ENCODE measurements around the gene VENTX. TPM values are rescaled to one million over a fixed set of nuclear protein-coding genes. Genes with fewer than 3 reads are reported as not detected.

VENTX gene
- total RNA-seq, 3 donors from 2014 or later = 0.09 to 1.2 (median 0.36) TPM

GRCh38 chr10:133271521-133272300 lies 34.1 kb downstream of the VENTX start:
- Histone ChIP-seq H3K9me3 (no peaks in the 10 kb centered on the region), H3K36me3 (ENCODE audit: low read depth) (no peaks in the 10 kb centered on the region), H3K4me1 (ENCODE audit: low read depth) (peaks cover 5% of the 10 kb centered on the region), H3K4me3 (no peak overlapping the region)
- no peak for ATAC-seq
- intact Hi-C loops (cut with DNase I, micrococcal nuclease) = no loop called here
- TF ChIP-seq CTCF (IDR thresholded peaks at IDR 0.05) = no peak
- DNase-seq = no peak

DNA sequence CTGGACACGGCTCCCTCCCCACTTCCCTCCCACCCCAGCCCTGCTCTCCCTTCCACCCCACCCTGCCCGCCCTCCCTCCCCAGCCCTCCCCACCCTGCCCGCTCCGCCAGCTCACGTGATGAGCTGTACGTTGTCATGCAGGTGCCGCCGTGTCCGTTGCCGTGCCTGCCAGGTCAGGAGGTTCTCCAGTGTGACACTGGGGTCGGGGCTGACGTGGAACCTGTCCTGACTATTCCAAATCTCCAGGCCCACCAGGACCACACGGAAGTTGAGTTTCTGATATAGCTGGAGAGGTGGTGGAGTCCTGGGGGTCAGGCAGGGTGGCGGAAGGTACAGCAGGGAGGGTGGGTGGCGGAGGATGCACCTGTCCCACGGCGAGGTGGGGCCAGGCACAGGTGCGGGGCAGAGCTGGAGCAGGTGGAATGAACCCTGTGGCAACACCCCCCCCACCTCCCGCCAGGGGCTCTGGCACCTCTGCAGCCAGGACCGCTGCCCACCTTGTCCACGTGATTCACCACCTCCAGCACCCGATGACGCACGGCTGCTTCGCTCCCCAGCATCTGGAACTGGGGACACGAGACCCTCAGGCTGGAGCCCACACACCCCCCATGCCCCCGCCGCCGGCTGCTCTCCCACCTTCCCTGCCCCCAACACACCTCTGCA lies 34.8 kb downstream of the VENTX start:
- DNase-seq = no peak

DNA sequence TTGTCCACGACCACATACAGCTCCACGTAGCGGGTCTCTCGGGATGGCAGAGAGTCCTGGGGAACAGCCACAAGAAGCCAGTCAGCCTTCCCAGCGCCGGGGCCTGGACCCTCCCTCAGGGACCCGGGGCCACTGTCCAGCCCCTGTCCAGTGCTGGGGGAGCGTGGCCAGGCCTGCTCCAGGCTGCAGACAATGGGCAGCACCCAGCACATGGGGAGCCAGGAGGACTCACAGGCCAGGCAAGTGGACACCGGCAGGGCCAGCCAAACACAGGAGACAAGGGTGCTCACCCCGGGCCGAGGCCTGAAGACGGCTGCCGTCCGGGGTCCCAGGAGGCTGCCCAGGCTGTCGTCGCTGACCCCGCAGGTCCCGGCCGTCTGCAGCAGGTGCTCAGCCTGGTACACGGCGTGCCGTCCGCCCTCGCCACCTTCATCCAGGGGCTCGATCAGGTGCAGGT lies 35.3 kb downstream of the VENTX start:
- peaks cover 7% of the 10 kb centered on the region for H3K4me1 ChIP-seq (ENCODE audit: low read depth)
- no peaks in the 10 kb centered on the region for H3K9me3 ChIP-seq
- no peak for TF ChIP-seq CTCF (IDR thresholded peaks at IDR 0.05)
- intact Hi-C loops (cut with DNase I, micrococcal nuclease) = no loop called here
- DNase-seq (no peak), ATAC-seq (no peak)
- no peaks in the 10 kb centered on the region for H3K36me3 ChIP-seq (ENCODE audit: low read depth)
- H3K4me3 ChIP-seq = no peak overlapping the region

More for the DNA sequence above, 34.8 kb downstream of the VENTX start:
- H3K9me3 ChIP-seq = no peaks in the 10 kb centered on the region
- peaks cover 6% of the 10 kb centered on the region for H3K4me1 ChIP-seq (ENCODE audit: low read depth)
- ATAC-seq = no peak
- no peaks in the 10 kb centered on the region for H3K36me3 ChIP-seq (ENCODE audit: low read depth)
- no peak overlapping the region for H3K4me3 ChIP-seq
- intact Hi-C loops (cut with DNase I, micrococcal nuclease) = no loop called here
- no peak for TF ChIP-seq CTCF (IDR thresholded peaks at IDR 0.05)

DNA sequence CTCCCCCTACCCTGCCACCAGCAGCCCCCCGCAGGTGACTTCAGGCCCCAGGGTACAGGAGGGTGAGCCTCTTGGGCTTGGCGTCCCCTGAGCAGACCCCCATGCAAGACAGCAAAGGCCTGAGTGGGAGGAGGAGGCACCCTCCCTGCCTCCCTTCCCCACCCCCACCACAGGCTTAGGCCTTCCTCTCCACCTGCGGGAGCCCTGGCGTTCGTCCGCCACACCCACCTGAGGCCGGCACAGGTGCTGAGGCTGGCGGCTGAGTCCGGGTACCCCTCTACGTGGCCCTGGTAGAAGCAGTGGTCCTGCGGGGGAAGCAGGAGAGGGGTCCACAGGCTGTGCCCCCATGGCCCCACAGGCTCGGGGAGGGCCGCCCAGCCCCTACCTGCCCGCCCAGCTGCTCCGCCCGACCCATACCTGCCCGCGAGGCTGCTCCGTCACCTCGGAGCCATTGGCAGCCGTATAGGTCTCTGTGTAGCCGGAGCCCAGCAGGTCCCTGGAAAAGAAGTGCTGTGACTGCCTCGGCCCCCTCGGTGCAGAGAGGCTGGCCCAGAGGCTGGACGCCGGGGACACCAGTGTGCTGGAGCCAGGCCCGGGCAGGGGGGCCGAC lies 36.0 kb downstream of the VENTX start:
- ATAC-seq = no peak
- H3K4me3 ChIP-seq = no peak overlapping the region
- H3K9me3 ChIP-seq = no peaks in the 10 kb centered on the region
- intact Hi-C loops (cut with DNase I, micrococcal nuclease) = no loop called here
- no peak for TF ChIP-seq CTCF (IDR thresholded peaks at IDR 0.05)
- H3K4me1 ChIP-seq (ENCODE audit: low read depth) = peaks cover 8% of the 10 kb centered on the region
- no peak for DNase-seq
- no peaks in the 10 kb centered on the region for H3K36me3 ChIP-seq (ENCODE audit: low read depth)

GRCh38 chr10:133274751-133275683 lies 37.4 kb downstream of the VENTX start:
- Histone ChIP-seq H3K9me3 (no peaks in the 10 kb centered on the region), H3K4me1 (ENCODE audit: low read depth) (peaks cover 8% of the 10 kb centered on the region), H3K36me3 (ENCODE audit: low read depth) (no peaks in the 10 kb centered on the region), H3K4me3 (no peak overlapping the region)
- no peak for TF ChIP-seq CTCF (IDR thresholded peaks at IDR 0.05)
- peak; percentile 44 to 80 (median 55) for DNase-seq
- intact Hi-C loops (cut with DNase I, micrococcal nuclease) = no loop called here
- peak; percentile 33 for ATAC-seq

Measured in mucosa of descending colon (tissue), 3 donors.